Measurements from ENCODE around the gene C16orf89. TPM values are rescaled to one million over a fixed set of nuclear protein-coding genes. Genes with fewer than 3 reads are reported as not detected.

The C16orf89 gene
- polyA plus RNA-seq, 3 donors: not detected

- WGBS (ENCODE audit: insufficient coverage): 81% methylated on average over 13 of the region's 15 CpGs
- Mint-ChIP-seq H3K27me3 (ENCODE audit: low read depth in 3 of 3) (peaks cover 0 to 5% (median 4%) of the 10 kb centered on the region in 3 donors), H3K9me3 (peaks cover 0 to 4% (median 0%) of the 10 kb centered on the region in 7 donors), H3K36me3 (peaks cover 10 to 14% of the 10 kb centered on the region in 2 donors), H3K4me1 (no peaks in the 10 kb centered on the region), H3K27ac (no peak overlapping the region), H3K4me3 (no peak overlapping the region)
- Histone ChIP-seq H3K4me3 (replicated peaks in 1 of 3; ENCODE audit: low read depth in 2 of 3, low read length in 3 of 3) (no peak overlapping the region), H3K4me2 (replicated peaks; ENCODE audit: extremely low read depth, low read length, poor library complexity, severe bottlenecking) (no peak overlapping the region), H2AFZ (ENCODE audit: insufficient read depth, low read depth, low read length, poor library complexity, severe bottlenecking) (no peak overlapping the region), H3K79me2 (ENCODE audit: insufficient read depth, low read length) (no peaks in the 10 kb centered on the region), H3K27ac (ENCODE audit: low read depth in 1 of 2, low read length in 2 of 2) (no peak overlapping the region), H3K9me3 (replicated peaks in 1 of 2; ENCODE audit: control insufficient read depth in 1 of 2, insufficient read depth in 1 of 2, low read length in 2 of 2) (peaks cover 0 to 6% of the 10 kb centered on the region in 2 donors), H3K4me1 (ENCODE audit: control insufficient read depth in 1 of 2, insufficient read depth in 2 of 2, low read length in 2 of 2) (no peaks in the 10 kb centered on the region), H3K27me3 (ENCODE audit: control insufficient read depth in 2 of 2, insufficient read depth in 2 of 2, low read length in 2 of 2) (no peaks in the 10 kb centered on the region), H4K20me1 (ENCODE audit: insufficient read depth, low read length) (no peaks in the 10 kb centered on the region), H3K36me3 (replicated peaks in 1 of 2; ENCODE audit: control insufficient read depth in 1 of 2, insufficient read depth in 2 of 2, low read length in 2 of 2) (peaks cover 3 to 12% of the 10 kb centered on the region in 2 donors), H3K9ac (ENCODE audit: insufficient read depth, low read length, poor library complexity, severe bottlenecking) (no peak overlapping the region)
- no peak for TF ChIP-seq CTCF (IDR thresholded peaks at IDR 0.05)
- DNase-seq: no peak
- intact Hi-C loops (cut with micrococcal nuclease): no loop called here
Observed at GRCh38 chr16:5020551-5020950, 45.2 kb downstream of the C16orf89 start.

GRCh38 chr16:5019775-5020174, 46.0 kb downstream of the C16orf89 start:
- Mint-ChIP-seq H3K27ac (no peak overlapping the region), H3K27me3 (ENCODE audit: low read depth in 3 of 3) (peaks cover 0 to 6% (median 5%) of the 10 kb centered on the region in 3 donors), H3K4me1 (no peaks in the 10 kb centered on the region), H3K4me3 (no peak overlapping the region), H3K9me3 (peaks cover 0 to 4% (median 0%) of the 10 kb centered on the region in 7 donors), H3K36me3 (peaks cover 6% of the 10 kb centered on the region in 2 donors)
- TF ChIP-seq CTCF (IDR thresholded peaks at IDR 0.05): no peak
- Histone ChIP-seq H3K9ac (ENCODE audit: insufficient read depth, low read length, poor library complexity, severe bottlenecking) (no peak overlapping the region), H3K36me3 (replicated peaks in 1 of 2; ENCODE audit: control insufficient read depth in 1 of 2, insufficient read depth in 2 of 2, low read length in 2 of 2) (peaks cover 0 to 5% of the 10 kb centered on the region in 2 donors), H3K9me3 (replicated peaks in 1 of 2; ENCODE audit: control insufficient read depth in 1 of 2, insufficient read depth in 1 of 2, low read length in 2 of 2) (peaks cover 0 to 6% of the 10 kb centered on the region in 2 donors), H4K20me1 (ENCODE audit: insufficient read depth, low read length) (no peaks in the 10 kb centered on the region), H3K27ac (ENCODE audit: low read depth in 1 of 2, low read length in 2 of 2) (no peak overlapping the region), H3K79me2 (ENCODE audit: insufficient read depth, low read length) (no peaks in the 10 kb centered on the region), H2AFZ (ENCODE audit: insufficient read depth, low read depth, low read length, poor library complexity, severe bottlenecking) (no peak overlapping the region), H3K27me3 (ENCODE audit: control insufficient read depth in 2 of 2, insufficient read depth in 2 of 2, low read length in 2 of 2) (no peaks in the 10 kb centered on the region), H3K4me3 (replicated peaks in 1 of 3; ENCODE audit: low read depth in 2 of 3, low read length in 3 of 3) (no peak overlapping the region), H3K4me1 (ENCODE audit: control insufficient read depth in 1 of 2, insufficient read depth in 2 of 2, low read length in 2 of 2) (no peaks in the 10 kb centered on the region), H3K4me2 (replicated peaks; ENCODE audit: extremely low read depth, low read length, poor library complexity, severe bottlenecking) (no peak overlapping the region)
- WGBS (ENCODE audit: insufficient coverage): 50% methylated on average over 1 of the region's 6 CpGs
- intact Hi-C loops (cut with micrococcal nuclease): no loop called here
- DNase-seq: no peak

All from CD14-positive monocyte (primary cell).